H9 (cell line): ENCODE results near the gene B3GALT4. TPM values are rescaled to one million over a fixed set of nuclear protein-coding genes. Genes with fewer than 3 reads are reported as not detected.

Experiments
- DNase-seq: peaks from one replicate; pipeline ENCODE4 v3.0.0-alpha.2; 2017
- H2AFZ ChIP-seq: one replicate; pipeline ENCODE4 v1.6.1; 2013; ENCODE audit warnings: mild to moderate bottlenecking, low read length, control low read depth, moderate library complexity
- H2AK5ac ChIP-seq: 2 replicates; pipeline ENCODE4 v1.6.1; 2013; ENCODE audit warnings: low read length, control low read depth, mixed read lengths; ENCODE audit not compliant: insufficient read length
- H2BK120ac ChIP-seq: one replicate; pipeline ENCODE4 v1.6.1; 2013; ENCODE audit warnings: low read depth, mild to moderate bottlenecking, low read length, control low read depth, inconsistent platforms; ENCODE audit not compliant: poor library complexity, severe bottlenecking
- H2BK12ac ChIP-seq: 2 replicates; pipeline ENCODE4 v1.6.1; 2013; ENCODE audit warnings: low read length, control low read depth, mixed read lengths, low read depth; ENCODE audit not compliant: insufficient read length
- H2BK15ac ChIP-seq: 2 replicates; pipeline ENCODE4 v1.6.1; 2013; ENCODE audit warnings: low read depth, low read length, control low read depth
- H2BK20ac ChIP-seq: one replicate; pipeline ENCODE4 v1.6.1; 2013; ENCODE audit warnings: low read depth, mild to moderate bottlenecking, low read length, control low read depth, inconsistent platforms; ENCODE audit not compliant: poor library complexity, severe bottlenecking
- H2BK5ac ChIP-seq: 2 replicates; pipeline ENCODE4 v1.6.1; 2013; ENCODE audit warnings: low read length, control low read depth, mixed read lengths; ENCODE audit not compliant: insufficient read length
- H3K14ac ChIP-seq: 2 replicates; pipeline ENCODE4 v1.6.1; 2013; ENCODE audit warnings: low read length, control low read depth; ENCODE audit not compliant: insufficient read depth
- H3K18ac ChIP-seq: 2 replicates; pipeline ENCODE4 v1.6.1; 2013; ENCODE audit warnings: low read depth, mild to moderate bottlenecking, mixed read lengths, low read length, control low read depth; ENCODE audit not compliant: insufficient read length
- H3K23ac ChIP-seq: 2 replicates; pipeline ENCODE4 v1.6.1; 2013; ENCODE audit warnings: low read length, control low read depth, mixed read lengths, low read depth; ENCODE audit not compliant: insufficient read length
- H3K23me2 ChIP-seq: 2 replicates; pipeline ENCODE4 v1.6.1; 2013; ENCODE audit warnings: low read depth, mild to moderate bottlenecking, mixed read lengths, low read length, control low read depth; ENCODE audit not compliant: insufficient read length, poor library complexity, severe bottlenecking
- H3K27ac ChIP-seq: 2 replicates; pipeline ENCODE4 v1.5.1; 2013; ENCODE audit warnings: low read length, control low read depth, mixed read lengths, low read depth; ENCODE audit not compliant: insufficient read length
- H3K27me3 ChIP-seq: 2 replicates; pipeline ENCODE4 v1.6.1; 2013; ENCODE audit warnings: low read length, control low read depth, inconsistent platforms; ENCODE audit not compliant: insufficient read depth
- H3K4ac ChIP-seq: 2 replicates; pipeline ENCODE4 v1.6.1; 2013; ENCODE audit warnings: low read depth, mild to moderate bottlenecking, control low read depth, inconsistent platforms, low read length, moderate library complexity
- H3K4me1 ChIP-seq: 2 replicates; pipeline ENCODE4 v1.6.1; 2013; ENCODE audit warnings: low read length, control low read depth, inconsistent platforms; ENCODE audit not compliant: insufficient read depth
- H3K4me2 ChIP-seq: 2 replicates; pipeline ENCODE4 v1.6.1; 2013; ENCODE audit warnings: low read length, control low read depth, mixed read lengths; ENCODE audit not compliant: insufficient read length, insufficient read depth
- H3K56ac ChIP-seq: 2 replicates; pipeline ENCODE4 v1.6.1; 2013; ENCODE audit warnings: low read depth, mild to moderate bottlenecking, mixed read lengths, low read length, control low read depth; ENCODE audit not compliant: insufficient read length
- H3K79me1 ChIP-seq: 2 replicates; pipeline ENCODE4 v1.6.1; 2013; ENCODE audit warnings: low read depth, mild to moderate bottlenecking, moderate library complexity, low read length, control low read depth, inconsistent platforms; ENCODE audit not compliant: insufficient read depth, poor library complexity, severe bottlenecking
- H3K79me2 ChIP-seq: 2 replicates; pipeline ENCODE4 v1.6.1; 2013; ENCODE audit warnings: low read length, control low read depth, inconsistent platforms; ENCODE audit not compliant: insufficient read depth
- H3K9ac ChIP-seq: 2 replicates; pipeline ENCODE4 v1.6.1; 2013; ENCODE audit warnings: low read length, control low read depth, mixed read lengths; ENCODE audit not compliant: insufficient read length; ENCODE audit errors: extremely low read depth
- H3K9me3 ChIP-seq: one replicate; pipeline ENCODE4 v1.6.1; 2013; ENCODE audit warnings: low read depth, low read length, inconsistent platforms; ENCODE audit not compliant: control insufficient read depth
- H3T11ph ChIP-seq: one replicate; pipeline ENCODE4 v1.6.1; 2013; ENCODE audit warnings: mild to moderate bottlenecking, low read length, control low read depth, inconsistent platforms
- H4K20me1 ChIP-seq: one replicate; pipeline ENCODE4 v1.6.1; 2013; ENCODE audit not compliant: control insufficient read depth, insufficient read length, insufficient read depth
- H4K5ac ChIP-seq: 2 replicates; pipeline ENCODE4 v1.6.1; 2013; ENCODE audit warnings: low read depth, mild to moderate bottlenecking, mixed read lengths, low read length, control low read depth; ENCODE audit not compliant: insufficient read length
- H4K8ac ChIP-seq: replicated peaks from 2 replicates; pipeline ENCODE4 v1.6.1; 2013; ENCODE audit warnings: low read length, control low read depth, mixed read lengths, low read depth; ENCODE audit not compliant: insufficient read length
- H4K91ac ChIP-seq: 2 replicates; pipeline ENCODE4 v1.6.1; 2013; ENCODE audit warnings: low read depth, mild to moderate bottlenecking, moderate library complexity, mixed read lengths, low read length, control low read depth; ENCODE audit not compliant: insufficient read length
- H3K27ac Mint-ChIP-seq, 3 experiments: 2 replicates in 2 of 3; 3 replicates in 1 of 3; pipeline ENCODE4 v1.8.0; 2020 to 2021; ENCODE audit warnings: mixed read lengths in 3 of 3, mild to moderate bottlenecking in 1 of 3, moderate library complexity in 1 of 3
- H3K27me3 Mint-ChIP-seq: 2 replicates; pipeline ENCODE4 v1.8.0; 2021; ENCODE audit warnings: low read depth, mild to moderate bottlenecking, moderate library complexity, mixed read lengths
- H3K36me3 Mint-ChIP-seq, 3 experiments: 2 replicates in 2 of 3; 3 replicates in 1 of 3; pipeline ENCODE4 v1.8.0; 2020 to 2021; ENCODE audit warnings: low read depth in 3 of 3, mixed read lengths in 3 of 3; ENCODE audit not compliant: insufficient read depth in 1 of 3
- H3K4me1 Mint-ChIP-seq, 2 experiments: 2 replicates each; pipeline ENCODE4 v1.8.0; 2020; ENCODE audit warnings: mixed read lengths in 2 of 2
- H3K4me3 Mint-ChIP-seq, 2 experiments: 2 replicates in 1 of 2; 3 replicates in 1 of 2; pipeline ENCODE4 v1.8.0; 2020 to 2021; ENCODE audit warnings: mild to moderate bottlenecking in 2 of 2, mixed read lengths in 2 of 2, moderate library complexity in 1 of 2
- H3K9me3 Mint-ChIP-seq, 2 experiments: 2 replicates in 1 of 2; 3 replicates in 1 of 2; pipeline ENCODE4 v1.8.0; 2020; ENCODE audit warnings: mild to moderate bottlenecking in 2 of 2, mixed read lengths in 2 of 2, moderate library complexity in 1 of 2
- WGBS: extraction: QIAGEN DNeasy Blood & Tissue Kit; methylation state at CpG from one replicate; pipeline ENCODE4 v1.1.7; 2013; ENCODE audit warnings: missing lambda C conversion rate, low lambda C conversion rate, mixed read lengths; ENCODE audit not compliant: insufficient read length; ENCODE audit errors: extremely low coverage; 5-methylcytosine and 5-hydroxymethylcytosine counted together
- total RNA-seq: library from RNA; stranded (reverse); gene quantifications from 2 replicates; pipeline ENCODE4 v1.2.1, GENCODE V29; 2021
- TF ChIP-seq, protein P1 (sequence below): fragments of 200-600 bp; sonication (generic); conservative IDR thresholded peaks from 3 replicates; pipeline ENCODE4 v1.8.0; 2021; ENCODE audit warnings: antibody characterized with exemption, mild to moderate bottlenecking

The B3GALT4 gene
- total RNA-seq, 1 experiment from 2014 or later = 3.2 TPM

DNA sequence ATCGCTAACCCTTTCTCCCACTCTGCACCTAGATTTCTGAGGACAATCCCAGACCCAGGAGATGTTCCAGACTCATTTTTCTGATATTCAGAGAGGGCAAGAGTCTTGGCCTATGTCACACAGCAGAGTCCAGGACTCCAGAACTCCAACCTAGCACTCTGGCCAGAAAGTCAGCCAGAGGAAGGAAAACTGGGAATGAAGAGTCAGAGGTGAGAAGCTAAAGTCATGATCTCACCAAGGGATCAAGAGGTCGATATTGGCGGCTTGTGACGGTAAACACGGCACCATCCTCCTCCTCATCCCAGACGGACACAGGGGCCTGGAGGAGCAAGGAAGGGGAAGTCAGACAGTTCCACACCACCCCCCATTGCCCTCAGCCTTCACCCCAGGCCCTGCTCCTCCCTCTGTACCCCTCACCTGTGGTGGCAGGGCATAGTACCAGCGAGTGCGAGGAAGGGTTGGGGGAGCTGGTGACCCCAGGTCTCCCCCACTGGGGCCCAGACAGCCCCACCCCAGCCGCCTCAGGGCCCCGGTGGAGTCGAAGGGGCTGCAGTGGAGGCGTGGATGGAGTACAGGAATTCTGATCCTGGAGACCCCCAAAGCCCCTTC lies 20.0 kb downstream of the B3GALT4 start:
- no peak overlapping the region for H2AFZ ChIP-seq

More for the DNA sequence above, 20.0 kb downstream of the B3GALT4 start:
- H3K4me2 ChIP-seq = peak overlapping the region; percentile 90
- H2AK5ac ChIP-seq = no peak overlapping the region
- H3K23me2 ChIP-seq = peaks cover 22% of the 10 kb centered on the region
- H3K14ac ChIP-seq = no peak overlapping the region; the same call in 1 of the 2 replicates
- Mint-ChIP-seq H3K27me3 (no peaks in the 10 kb centered on the region), H3K27ac (peak overlapping the region in 1 of 3 experiments; percentile 96; a peak in 3 of 7 replicates), H3K9me3 (no peaks in the 10 kb centered on the region), H3K36me3 (peaks cover 19 to 40% (median 38%) of the 10 kb centered on the region in 3 experiments), H3K4me3 (peak overlapping the region; percentile 98 to 100), H3K4me1 (peaks cover 12 to 20% of the 10 kb centered on the region in 2 experiments)
- H4K5ac ChIP-seq = no peak overlapping the region
- no peak overlapping the region for H3K4ac ChIP-seq
- no peak overlapping the region for H2BK5ac ChIP-seq
- H3K4me1 ChIP-seq = no peaks in the 10 kb centered on the region
- H3K18ac ChIP-seq = peak overlapping the region; percentile 78
- WGBS = no CpG with 5 or more reads among the region's 12 CpGs
- no peak overlapping the region for H2BK120ac ChIP-seq
- H2BK20ac ChIP-seq = no peak overlapping the region
- no peak overlapping the region for H2BK15ac ChIP-seq
- no peaks in the 10 kb centered on the region for H4K20me1 ChIP-seq
- DNase-seq = no peak
- H3K9ac ChIP-seq = peak overlapping the region; percentile 34
- no peaks in the 10 kb centered on the region for H3K9me3 ChIP-seq
- no peak overlapping the region for H4K8ac ChIP-seq
- peaks cover 3% of the 10 kb centered on the region; the same call in 1 of the 2 replicates for H3K79me2 ChIP-seq
- H3K27ac ChIP-seq = no peak overlapping the region
- no peak overlapping the region for H3K56ac ChIP-seq
- H2BK12ac ChIP-seq = no peak overlapping the region
- H3T11ph ChIP-seq = no peak overlapping the region
- H4K91ac ChIP-seq = no peak overlapping the region
- H3K27me3 ChIP-seq = no peaks in the 10 kb centered on the region
- no peaks in the 10 kb centered on the region for H3K79me1 ChIP-seq
- TF ChIP-seq, protein P1, sequence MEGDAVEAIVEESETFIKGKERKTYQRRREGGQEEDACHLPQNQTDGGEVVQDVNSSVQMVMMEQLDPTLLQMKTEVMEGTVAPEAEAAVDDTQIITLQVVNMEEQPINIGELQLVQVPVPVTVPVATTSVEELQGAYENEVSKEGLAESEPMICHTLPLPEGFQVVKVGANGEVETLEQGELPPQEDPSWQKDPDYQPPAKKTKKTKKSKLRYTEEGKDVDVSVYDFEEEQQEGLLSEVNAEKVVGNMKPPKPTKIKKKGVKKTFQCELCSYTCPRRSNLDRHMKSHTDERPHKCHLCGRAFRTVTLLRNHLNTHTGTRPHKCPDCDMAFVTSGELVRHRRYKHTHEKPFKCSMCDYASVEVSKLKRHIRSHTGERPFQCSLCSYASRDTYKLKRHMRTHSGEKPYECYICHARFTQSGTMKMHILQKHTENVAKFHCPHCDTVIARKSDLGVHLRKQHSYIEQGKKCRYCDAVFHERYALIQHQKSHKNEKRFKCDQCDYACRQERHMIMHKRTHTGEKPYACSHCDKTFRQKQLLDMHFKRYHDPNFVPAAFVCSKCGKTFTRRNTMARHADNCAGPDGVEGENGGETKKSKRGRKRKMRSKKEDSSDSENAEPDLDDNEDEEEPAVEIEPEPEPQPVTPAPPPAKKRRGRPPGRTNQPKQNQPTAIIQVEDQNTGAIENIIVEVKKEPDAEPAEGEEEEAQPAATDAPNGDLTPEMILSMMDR = no peak
- no peak overlapping the region for H3K23ac ChIP-seq
